Mucosa of gallbladder (tissue), 1 donor: ENCODE results near the gene ZMIZ2. TPM values are rescaled to one million over a fixed set of nuclear protein-coding genes. Genes with fewer than 3 reads are reported as not detected.
"Not testable (repeated sequence)": the region's sequence is repeated elsewhere in the genome, so short reads cannot be mapped to it uniquely, and the experiment has no call there.

Source experiments
- DNase-seq: peaks from one replicate; pipeline ENCODE4 v3.0.0-alpha.2; 2020; ENCODE audit warnings: low spot score
- total RNA-seq: library from RNA; stranded (reverse); gene quantifications from one replicate; pipeline ENCODE4 v1.2.1, GENCODE V29; 2021
- donor health status: DM: no; HTN: no; CAD: no.

The ZMIZ2 gene
- total RNA-seq, 1 donor from 2014 or later: 109 TPM

DNA sequence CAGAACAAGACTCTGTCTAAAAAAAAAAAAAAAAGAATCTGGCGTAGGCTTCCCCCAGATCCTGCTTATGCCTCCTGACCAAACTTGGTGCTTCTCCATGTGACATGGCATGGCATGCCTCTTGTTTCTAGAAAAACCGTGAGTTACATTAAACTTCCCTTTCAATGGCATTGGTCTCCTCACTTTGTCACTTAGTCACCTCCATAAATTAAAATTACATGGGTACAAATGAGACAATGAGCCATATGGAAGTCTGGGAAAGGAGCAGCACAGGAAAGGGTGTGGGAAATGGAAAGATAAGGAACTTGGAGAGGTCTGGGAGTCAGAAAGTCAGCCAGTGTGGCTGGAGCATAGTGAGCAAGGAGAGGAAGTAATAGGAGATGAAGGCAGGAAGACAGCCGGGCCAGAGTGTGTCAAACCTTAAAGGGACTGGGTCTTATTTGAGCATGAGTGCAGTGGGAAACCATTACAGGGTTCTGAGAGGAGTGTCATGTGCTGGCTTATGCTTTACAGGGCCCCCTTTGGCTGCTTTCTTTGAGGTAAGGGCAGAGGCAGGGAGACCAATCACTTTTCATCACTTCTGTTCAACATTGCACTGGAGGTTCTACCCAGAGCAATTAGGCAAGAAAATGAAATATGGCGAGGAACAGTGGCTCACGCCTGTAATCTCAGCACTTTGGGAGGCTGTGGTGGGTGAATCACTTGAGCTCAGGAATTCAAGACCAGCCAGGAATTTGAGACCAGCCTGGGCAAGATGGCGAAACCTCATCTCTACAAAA, 21.3 kb upstream of the ZMIZ2 start:
- no peak for DNase-seq

DNA sequence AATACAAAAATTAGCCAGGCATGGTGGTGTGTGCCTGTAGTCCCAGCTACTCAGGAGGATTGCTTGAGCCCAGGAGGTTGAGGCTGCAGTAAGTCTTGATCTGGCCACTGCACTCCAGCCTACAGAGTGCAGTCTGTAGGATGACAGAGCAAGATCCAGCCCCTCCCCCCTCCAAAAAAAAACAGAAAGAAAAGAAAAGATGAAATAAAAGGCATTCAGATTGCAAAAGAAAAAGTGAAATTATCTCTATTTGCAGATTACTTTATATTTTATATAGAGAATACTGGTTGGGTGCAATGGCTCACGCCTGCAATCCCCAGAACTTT, 20.7 kb upstream of the ZMIZ2 start:
- DNase-seq: no peak

DNA sequence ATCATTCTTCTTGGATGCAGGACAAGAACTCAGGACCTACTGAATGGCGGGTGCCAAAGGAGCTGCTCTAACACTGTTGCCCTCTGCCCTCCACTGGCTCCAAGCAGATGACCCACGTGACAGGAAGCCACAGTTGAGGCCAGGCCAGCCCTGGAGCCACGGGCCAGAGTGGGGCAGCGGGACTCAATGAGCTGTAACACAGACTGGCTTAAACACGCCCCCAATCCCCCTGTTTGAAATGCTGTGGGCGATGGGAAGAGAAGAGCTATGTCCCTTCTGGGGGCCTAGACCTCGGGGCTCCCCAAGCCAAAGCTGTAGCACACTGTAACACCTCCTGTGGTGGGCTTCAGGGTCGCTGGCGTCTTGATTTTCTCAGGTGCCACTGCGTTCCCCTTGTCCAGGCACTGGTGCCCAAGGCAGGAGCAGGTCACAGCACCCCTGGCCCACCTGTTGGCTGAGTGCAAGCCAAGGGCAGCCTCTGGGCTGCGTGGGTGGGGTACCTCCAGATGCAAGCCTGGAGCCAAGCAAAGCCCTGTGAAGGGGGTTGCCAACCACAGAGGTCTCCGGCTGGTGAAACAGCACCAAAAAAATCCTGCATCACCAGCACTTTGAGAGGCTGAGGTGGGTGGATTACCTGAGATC, 18.6 kb upstream of the ZMIZ2 start:
- DNase-seq: no peak

DNA sequence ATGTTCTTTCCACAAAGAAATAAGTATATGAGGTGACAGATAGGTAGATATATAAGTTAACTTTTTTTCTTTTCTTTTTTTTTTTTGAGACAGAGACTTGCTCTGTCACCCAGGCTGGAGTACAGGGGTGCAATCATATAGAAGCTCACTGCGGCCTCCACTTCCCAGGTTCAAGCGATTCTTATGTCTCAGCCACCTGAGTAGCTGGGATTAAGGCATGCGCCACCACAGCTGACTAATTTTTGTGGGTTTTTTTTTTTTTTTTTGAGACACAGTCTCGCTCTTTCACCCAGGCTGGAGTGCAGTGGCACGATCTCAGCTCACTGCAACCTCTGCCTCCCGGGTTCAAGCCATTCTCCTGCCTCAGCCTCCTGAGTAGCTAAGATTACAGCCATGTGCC, 15.7 kb upstream of the ZMIZ2 start:
- not testable (repeated sequence) for DNase-seq

DNA sequence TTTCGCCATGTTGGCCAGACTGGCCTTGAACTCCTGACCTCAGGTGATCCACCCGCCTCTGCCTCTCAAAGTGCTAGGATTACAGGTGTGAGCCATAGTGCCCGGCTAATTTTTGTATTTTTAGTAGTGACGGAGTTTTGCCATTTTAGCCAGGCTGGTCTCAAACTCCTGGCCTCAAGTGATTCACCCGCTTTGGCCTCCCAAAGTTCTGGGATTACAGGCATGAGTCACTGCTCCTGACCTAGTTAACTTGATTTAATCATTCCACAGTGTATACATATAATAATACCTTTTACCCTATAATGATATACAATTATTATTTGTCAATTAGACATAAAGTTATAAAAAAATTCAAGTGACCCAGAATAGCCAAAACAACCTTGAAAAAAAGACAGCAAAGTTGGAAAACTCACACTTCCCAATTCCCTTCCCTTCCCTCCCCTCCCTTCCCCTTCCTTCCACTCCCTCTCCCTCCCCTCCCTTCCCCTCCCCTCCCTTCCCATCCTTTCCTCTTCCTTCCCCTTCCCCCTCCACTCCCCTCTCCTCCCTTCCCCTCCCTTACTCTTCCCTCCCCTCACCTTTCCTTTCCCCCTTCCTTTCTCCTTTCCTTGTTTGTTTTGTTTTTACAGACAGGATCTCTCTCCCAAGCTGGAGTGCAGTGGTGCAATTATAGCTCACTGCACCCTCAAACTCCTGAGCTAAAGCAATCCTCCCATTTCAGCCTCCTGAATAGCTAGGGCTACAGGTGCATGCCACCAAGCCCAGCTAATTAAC, 14.8 kb upstream of the ZMIZ2 start:
- no peak for DNase-seq

DNA sequence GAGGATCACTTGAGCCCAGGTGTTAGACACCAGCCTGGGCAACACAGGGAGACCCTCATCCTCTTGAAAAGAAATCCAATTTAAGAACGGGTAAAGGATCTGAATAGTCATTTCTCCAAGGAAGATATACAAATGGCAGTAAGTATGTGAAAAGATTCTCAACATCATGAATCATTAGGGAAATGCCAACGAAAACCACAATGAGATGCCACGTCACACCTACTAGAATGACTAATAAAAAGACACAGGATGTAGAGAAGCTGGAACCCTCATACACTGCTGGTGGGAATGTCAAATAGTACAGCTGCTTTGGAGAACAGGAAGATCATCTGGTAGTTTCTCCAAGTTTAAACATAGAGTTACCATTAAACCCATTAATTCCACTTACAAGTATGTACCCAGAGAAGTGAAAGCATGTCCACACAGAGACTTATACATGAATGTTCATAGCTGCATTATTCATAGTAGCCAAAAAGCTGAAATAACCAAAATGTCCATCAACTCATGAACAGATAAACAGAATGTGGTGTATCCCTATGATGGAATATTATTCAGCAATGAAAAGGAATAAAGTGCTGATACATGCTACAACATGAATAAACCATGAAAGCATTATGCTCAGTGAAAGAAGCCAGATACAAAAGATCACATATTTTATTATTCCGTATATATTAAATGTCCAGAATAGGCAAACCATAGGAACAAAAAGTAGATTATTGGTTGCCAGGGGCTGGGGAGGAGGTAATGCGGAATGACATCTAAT, 13.1 kb upstream of the ZMIZ2 start:
- DNase-seq: no peak

DNA sequence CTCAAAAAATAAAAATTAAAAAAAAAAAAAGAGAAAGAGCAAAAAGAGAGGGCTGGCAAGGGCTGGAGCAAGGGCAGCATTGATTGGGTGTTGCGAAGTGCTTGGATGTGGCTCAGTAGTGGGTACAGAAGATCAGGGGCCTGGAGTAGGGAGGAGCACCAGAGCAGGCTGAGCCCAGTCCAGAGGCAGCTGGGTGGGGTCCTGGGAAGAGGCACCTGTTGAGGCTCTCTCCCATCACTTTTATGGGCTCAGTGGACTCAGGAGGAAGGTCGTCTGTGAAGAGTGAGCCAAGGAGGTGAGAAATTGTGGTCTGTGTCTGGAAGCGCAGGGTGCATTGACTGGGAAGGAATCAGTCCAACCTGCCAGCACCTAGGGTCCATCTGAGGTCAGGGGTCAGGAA, 11.8 kb upstream of the ZMIZ2 start:
- DNase-seq: no peak

DNA sequence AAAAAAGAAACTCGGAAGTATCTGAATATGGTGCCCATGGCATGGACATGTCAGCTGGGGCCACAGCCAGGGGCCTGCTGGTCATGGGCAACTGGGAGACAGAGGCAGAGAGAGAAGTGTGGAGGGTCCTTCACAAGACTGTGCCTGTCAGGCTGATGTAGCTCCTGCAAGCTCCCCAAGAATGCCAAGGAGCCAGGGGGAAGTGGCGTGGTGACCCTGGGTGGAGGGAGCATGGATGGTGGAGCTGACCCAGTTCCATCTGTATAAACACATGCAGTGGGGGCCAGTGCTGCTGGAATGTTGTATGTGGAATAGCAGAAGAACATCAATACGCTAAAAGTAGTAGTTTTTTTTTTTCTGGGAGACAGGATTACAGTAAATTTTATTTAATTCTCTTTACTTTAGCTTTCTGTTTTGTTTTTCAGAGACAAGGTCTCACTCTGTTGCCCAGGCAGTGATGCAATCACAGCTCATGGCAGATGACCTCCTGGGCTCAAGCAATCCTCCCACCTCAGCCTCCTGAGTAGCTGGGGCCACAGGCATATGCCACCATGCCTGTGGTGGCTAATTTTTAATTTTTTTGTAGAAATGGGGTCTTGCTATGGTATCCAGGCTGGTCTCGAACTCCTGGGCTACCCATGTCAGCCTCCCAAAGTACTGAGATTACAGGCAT, 10.5 kb upstream of the ZMIZ2 start:
- no peak for DNase-seq

DNA sequence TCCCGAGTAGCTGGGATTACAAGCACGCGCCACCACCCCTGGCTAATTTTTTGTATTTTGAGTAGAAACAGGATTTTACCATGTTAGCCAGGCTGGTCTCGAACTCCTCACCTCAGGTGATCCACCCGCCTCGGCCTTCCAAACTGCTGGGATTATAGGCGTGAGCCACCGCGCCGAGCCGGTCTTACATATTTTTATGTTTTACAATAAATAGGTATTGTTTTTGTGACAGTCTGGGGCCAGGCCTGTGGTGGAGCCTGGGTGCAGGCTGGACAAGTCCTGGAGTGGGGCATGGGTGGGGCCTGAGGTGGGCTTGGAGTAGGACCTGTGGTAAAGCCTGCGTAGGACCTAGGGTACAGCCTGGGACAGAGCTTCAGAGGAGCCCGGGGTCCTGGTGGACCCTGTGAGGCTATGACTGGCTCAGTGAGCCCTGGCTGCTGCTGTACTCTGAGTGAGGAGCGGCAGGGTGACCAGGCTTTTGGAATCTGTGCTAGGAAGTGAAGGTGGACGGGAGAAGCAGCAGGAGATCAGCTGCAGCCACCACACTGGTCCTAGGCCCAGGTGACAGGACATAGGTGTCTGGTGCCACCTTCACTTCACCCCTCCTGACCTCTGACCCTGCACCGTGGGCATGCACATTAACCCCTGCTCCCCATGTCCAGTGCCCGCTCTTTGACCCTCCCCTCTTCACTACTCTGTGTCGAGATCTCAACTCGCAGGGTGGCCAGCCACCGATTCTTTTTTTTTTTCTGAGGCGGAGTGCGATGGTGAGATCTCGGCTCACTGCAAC, 9.6 kb upstream of the ZMIZ2 start:
- no peak for DNase-seq

DNA sequence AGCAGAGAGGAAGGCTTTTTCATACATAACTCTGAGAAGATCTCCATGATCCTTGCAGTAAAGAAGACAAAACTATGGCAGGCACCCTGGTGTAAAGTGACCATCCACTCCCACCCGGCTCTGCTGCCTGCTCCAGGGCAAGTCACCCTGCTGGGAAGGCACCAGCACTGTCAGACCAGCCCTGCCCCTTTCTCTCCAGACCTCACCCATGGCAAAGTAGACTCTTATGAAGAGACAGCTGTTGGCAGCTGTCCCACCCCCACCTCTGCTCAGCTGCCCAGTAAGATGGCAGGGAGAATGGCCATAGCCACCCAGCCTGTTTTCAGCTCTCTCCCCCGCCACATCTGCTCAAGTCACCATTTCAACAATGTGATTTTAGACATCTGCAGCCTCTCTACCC, 8.6 kb upstream of the ZMIZ2 start:
- no peak for DNase-seq

DNA sequence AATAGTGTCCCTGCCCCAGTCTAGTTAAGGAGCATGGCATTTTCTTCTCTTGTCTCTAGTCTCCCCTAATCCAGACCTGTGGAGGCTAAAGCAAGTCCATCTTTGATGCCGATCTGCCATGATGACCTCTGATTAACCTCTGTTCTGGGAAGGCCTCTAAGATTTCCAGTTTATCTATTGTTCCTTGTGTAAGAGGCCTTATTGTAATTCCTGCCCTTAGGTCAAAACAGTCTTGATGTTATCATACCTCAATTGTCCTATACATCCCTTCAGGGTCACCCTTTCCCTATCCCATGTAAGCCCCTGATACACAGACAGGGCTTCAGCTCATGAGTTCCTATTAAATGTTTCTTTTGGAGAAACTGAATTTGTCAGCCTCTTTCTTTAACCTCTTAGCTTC, 4.9 kb upstream of the ZMIZ2 start:
- DNase-seq: no peak

DNA sequence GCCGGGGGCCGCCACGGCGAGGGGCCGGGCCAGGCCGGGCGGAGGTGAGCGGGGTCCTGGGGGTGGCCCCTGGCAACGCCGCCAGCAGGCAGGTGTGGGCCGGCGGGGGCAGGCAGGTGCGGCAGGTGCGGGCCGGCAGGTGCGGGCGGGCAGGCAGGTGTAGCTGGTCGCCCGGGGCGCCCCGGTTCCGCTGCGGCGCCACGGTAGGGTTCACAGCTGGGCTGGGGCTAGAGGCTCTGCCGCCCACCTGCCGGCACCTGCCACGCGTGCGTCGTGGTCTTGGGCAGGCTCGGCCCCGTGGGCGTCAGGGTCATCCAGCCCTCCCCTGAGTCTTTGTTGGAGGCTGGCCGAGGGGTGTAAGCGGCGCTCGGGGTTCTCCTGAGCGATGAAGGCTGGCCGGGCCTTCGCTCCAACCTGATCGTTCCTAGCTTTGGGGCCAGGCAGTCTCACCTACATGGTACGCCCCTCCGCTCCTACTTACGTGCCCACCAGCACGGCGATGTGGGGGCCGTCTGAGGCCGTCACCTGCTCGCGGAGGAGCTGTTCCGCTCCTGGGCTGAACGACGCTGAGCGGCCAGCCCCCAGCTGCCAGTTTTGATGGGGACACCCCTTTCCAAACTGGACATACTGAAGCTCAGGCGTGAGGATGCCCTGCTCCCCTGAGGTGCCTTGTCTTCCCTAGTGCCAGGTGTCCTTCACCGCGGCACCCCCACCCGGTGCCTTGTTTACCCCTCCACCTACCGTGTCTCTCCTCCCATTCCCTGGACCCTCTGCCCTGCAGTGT, 493 bp downstream of the ZMIZ2 start:
- DNase-seq: no peak

DNA sequence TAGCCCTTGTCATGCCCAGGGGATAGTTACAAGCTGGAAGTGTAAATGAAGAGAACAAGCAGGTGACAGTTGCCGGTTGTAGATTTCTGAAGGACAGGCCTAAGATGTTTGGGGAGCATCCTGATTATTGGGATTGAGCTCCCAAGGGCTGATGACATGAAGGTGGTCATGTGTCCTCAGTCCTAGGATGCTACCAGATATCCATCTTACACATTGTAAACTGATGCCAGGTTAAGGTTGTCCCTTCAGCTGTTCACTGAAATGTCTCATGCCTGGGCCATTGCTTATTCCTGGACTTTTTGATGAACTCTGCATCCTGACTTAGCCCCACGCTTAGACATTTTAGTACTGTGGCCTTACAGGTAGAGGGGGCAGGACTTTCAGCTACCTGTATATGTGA, 1.3 kb downstream of the ZMIZ2 start:
- no peak for DNase-seq

DNA sequence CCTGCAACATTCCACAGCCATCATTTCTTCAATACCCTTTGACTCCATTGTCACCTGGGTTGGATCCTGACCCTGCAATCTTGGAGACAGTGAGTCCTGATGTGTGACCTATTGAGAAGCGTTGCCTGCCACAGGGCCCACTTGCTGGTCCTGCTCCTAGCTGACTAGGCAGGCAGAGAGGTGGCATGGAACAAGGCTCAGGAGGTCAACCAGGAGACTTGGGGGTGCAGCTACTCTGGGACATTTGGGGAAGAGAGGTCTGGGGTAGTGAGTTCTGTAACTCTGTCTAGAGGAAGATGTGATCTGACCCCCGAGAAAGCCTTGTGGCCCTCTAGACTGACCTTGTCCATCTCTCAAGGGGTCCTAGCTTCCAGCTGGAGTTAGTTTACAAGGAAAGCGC, 1.8 kb downstream of the ZMIZ2 start:
- DNase-seq: no peak

DNA sequence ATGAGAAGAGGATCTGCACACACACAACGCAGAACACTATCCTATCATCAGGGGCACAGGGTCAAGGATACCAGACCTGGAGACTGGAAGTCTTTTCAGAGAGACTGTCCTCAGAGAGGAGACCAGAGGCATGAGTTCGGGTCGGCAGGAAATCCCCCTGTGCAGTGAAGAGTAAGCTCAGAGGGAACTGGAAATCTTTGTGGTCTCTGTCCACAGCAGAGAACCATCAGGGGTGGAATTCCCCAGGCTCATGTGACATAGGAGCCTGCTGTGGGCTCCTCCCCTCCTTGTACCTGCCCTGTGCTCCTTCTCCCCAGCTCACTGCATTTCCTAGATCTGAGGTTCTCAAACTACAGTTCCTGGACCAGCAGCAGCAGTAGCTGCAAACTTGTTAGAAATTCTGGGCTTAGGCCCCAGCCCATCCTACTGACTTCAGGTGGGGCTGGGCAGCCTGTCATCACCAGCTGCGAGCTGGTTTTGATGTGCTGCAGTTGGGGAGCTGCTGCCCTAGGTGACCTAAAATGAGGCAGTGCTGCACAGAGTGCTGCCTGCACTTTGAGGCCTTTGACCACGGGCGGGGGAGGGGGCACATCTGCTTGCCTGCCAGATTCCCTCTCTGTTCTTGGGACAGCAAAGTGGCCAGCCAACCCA, 2.4 kb downstream of the ZMIZ2 start:
- DNase-seq: no peak

DNA sequence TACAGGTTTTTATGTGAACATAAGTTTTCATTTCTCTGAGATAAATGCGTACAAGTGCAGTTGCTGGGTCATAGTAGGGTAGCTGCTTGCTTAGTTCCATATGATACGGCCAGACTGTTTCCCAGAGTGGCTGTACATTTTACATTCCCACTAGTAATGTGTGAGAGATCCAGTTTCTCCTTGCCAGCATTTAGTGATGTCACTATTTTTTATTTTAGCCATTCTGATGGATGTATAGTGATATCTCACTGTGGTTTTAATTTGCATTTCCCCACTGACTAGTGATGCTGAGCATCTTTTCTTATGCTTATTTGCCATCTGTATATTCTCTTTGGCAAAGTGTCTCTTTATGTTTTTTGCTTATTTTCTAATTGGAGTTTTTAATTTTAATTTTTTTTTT, 4.2 kb downstream of the ZMIZ2 start:
- no peak for DNase-seq

DNA sequence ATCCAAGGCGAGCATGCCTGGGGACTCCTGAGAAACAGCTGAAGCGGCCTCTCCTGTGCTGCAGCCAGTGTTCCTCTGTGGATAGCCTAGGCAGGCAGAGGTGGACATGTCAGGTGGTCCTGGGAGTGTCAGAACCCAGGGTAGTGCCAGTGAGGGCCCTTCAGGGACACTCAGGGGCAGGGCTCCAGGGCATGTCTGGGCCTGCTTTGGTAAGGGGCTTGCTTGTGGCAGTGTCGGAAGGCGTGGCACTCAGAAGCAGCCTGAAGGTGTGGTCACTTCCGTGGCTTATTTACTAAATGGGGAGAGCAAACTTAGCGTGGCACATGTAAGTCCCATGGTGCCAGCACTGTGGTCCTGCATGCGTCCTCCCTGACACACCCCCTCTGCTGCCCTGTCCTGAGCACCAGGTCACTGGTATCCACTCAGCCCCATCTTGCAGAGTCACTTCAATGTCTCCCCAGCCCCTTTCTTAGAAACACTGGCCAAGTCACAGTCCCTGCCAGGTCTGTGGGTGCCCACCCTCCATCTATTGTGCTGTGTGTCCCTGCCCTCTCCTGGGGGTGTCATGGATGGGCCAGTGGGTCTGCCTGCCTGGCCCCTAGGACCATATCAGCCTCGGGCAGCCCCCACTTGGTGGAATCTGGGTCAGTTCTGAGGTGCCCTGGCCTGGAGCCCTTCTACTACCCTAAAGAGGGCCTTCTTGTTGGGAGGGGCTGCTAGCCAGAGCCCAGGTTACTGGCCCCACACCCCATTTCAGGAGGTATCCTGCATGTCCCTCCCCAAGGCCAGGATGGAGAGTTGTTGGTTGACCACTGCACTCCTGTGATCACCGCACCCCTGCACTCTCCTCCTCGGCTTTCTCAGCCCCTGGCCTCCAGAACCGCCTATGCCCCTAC, 6.4 kb downstream of the ZMIZ2 start:
- no peak for DNase-seq
